ENCODE results near the gene C19orf73.

Gene C19orf73

DNA sequence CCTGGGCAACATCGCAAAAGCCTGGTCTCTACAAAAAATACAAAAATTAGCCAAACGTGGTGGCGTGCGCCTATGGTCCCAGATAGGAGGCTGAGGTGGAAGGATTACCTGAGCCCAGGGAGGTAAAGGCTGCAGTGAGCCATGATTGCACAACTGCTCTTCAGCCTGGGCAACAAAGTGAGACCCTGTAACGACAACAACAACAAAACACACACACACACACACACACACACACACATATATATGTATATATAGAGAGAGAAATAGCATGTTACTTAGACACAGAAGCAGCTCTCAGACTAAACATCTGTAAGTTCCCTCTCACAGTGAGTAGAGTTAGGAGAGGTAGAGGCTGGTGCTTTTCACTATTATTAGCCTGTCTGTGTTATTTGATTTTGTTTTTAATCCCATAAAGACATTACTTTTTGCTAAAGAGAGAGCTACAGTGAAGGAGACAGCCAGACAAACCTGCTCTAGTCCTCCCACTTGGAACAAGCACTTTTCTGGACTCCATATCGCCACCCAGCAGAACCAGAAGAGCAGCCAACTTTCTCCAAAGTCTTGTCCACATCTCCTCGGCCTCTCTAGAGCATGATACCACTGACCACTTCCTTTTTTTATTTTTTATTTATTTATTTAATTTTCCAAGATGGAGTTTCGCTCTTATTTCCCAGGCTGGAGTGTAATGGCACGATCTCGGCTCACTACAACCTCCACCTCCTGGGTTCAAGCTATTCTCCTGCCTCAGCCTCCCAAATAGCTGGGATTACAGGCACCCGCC lies 7.5 kb downstream of the C19orf73 start:
- TF ChIP-seq, protein P1, sequence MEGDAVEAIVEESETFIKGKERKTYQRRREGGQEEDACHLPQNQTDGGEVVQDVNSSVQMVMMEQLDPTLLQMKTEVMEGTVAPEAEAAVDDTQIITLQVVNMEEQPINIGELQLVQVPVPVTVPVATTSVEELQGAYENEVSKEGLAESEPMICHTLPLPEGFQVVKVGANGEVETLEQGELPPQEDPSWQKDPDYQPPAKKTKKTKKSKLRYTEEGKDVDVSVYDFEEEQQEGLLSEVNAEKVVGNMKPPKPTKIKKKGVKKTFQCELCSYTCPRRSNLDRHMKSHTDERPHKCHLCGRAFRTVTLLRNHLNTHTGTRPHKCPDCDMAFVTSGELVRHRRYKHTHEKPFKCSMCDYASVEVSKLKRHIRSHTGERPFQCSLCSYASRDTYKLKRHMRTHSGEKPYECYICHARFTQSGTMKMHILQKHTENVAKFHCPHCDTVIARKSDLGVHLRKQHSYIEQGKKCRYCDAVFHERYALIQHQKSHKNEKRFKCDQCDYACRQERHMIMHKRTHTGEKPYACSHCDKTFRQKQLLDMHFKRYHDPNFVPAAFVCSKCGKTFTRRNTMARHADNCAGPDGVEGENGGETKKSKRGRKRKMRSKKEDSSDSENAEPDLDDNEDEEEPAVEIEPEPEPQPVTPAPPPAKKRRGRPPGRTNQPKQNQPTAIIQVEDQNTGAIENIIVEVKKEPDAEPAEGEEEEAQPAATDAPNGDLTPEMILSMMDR (IDR thresholded peaks at IDR 0.05; ENCODE audit: insufficient read depth, low read depth, low read length, missing control alignments), result no peak
- H3K4me3 ChIP-seq (ENCODE audit: low read length), result no peak overlapping the region
- DNase-seq (ENCODE audit: low read depth), result no peak

DNA sequence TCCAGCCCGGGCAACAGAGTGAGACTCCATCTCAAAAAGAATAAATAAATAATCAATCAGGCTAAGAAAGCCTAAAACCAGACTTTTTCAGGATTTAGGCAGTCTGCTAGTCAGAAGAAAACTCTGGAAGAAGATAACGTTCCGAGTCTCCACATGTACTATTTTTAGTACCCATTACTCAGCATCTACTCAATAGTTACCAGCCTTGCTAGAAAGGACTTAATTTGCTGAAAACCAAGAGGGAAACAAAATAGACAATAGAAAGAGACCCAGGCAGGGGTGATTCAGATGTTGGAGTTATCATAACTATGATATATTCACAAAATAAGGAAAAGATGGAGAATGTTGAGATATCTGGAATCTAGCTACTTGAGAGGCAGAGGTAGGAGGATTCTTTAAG lies 8.4 kb downstream of the C19orf73 start:
- TF ChIP-seq, protein P1 (IDR thresholded peaks at IDR 0.05; ENCODE audit: insufficient read depth, low read depth, low read length, missing control alignments), result no peak
- DNase-seq (ENCODE audit: low read depth), result no peak
- no peak overlapping the region for H3K4me3 ChIP-seq (ENCODE audit: low read length)

DNA sequence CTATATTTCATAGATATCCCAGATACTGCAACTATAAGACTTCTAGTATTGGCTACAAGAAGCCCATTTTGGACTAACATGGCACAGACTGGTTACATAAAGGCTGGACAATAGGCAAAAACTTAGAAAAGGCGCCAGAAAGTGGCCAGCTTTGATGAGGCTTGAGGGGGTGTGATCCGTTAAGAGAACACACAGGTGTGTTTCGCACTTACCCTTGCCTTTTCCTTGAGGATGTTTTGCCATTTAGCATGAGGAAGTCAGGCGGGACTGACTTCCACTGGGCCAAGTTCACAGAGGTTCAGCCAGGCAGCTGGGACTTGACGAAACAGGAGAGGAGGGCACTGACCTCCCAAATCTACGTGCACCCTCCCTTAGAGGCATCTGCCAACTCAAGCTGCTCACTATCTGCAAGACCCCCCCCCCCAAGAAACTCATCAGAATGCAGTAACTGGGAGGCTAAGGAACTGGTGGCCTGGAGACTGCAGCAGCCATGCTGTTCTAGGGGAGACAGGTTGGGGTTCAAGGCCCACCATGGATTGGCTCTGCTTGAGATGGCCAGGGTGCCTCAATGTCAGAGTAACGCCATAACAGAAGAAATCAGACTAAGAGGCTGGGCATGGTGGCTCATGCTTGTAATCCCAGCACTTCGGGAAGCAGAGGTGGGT lies 9.2 kb downstream of the C19orf73 start:
- TF ChIP-seq, protein P1 (IDR thresholded peaks at IDR 0.05; ENCODE audit: insufficient read depth, low read depth, low read length, missing control alignments), result no peak
- no peak for DNase-seq (ENCODE audit: low read depth)
- no peak overlapping the region for H3K4me3 ChIP-seq (ENCODE audit: low read length)

GRCh38 chr19:49109051-49109450 lies 9.9 kb downstream of the C19orf73 start:
- TF ChIP-seq, protein P1 (IDR thresholded peaks at IDR 0.05; ENCODE audit: insufficient read depth, low read depth, low read length, missing control alignments), result no peak
- DNase-seq (ENCODE audit: low read depth), result no peak
- H3K4me3 ChIP-seq (ENCODE audit: low read length), result no peak overlapping the region

GRCh38 chr19:49107625-49108459 lies 11.1 kb downstream of the C19orf73 start:
- no peak overlapping the region for H3K4me3 ChIP-seq (ENCODE audit: low read length)
- TF ChIP-seq, protein P1 (IDR thresholded peaks at IDR 0.05; ENCODE audit: insufficient read depth, low read depth, low read length, missing control alignments), result no peak
- DNase-seq (ENCODE audit: low read depth), result no peak

- DNase-seq (ENCODE audit: low read depth), result peak; percentile 85
- TF ChIP-seq, protein P1 (IDR thresholded peaks at IDR 0.05; ENCODE audit: insufficient read depth, low read depth, low read length, missing control alignments), result peak; percentile 95
- no peak overlapping the region for H3K4me3 ChIP-seq (ENCODE audit: low read length)
Observed at GRCh38 chr19:49106648-49107135, 12.3 kb downstream of the C19orf73 start.

Data from epithelial cell of esophagus (primary cell).